Endodermal cell (in vitro differentiated cells): ENCODE results near the gene DLGAP1. TPM values are rescaled to one million over a fixed set of nuclear protein-coding genes. Genes with fewer than 3 reads are reported as not detected.
"Not testable (repeated sequence)": the region's sequence is repeated elsewhere in the genome, so short reads cannot be mapped to it uniquely, and the experiment has no call there.

Source experiments
- DNase-seq: peaks from one replicate; pipeline ENCODE4 v3.0.0-alpha.2; 2017
- H3K27ac ChIP-seq: 2 replicates; pipeline ENCODE4 v1.5.1; 2013; ENCODE audit warnings: mild to moderate bottlenecking, low read depth, low read length, moderate library complexity
- H3K27me3 ChIP-seq: 2 replicates; pipeline ENCODE4 v1.6.1; 2013; ENCODE audit warnings: mild to moderate bottlenecking, low read length, moderate library complexity; ENCODE audit not compliant: insufficient read depth, control insufficient read depth, poor library complexity, severe bottlenecking
- H3K36me3 ChIP-seq: 2 replicates; pipeline ENCODE4 v1.7.0; 2013; ENCODE audit warnings: mild to moderate bottlenecking, low read length, moderate library complexity; ENCODE audit not compliant: control insufficient read depth, insufficient read depth
- H3K4me1 ChIP-seq: one replicate; pipeline ENCODE4 v1.7.0; 2013; ENCODE audit warnings: low read length; ENCODE audit not compliant: control insufficient read depth, insufficient read depth
- H3K4me3 ChIP-seq: 2 replicates; pipeline ENCODE4 v1.5.1; 2013; ENCODE audit warnings: mild to moderate bottlenecking, low read length, moderate library complexity
- H3K9ac ChIP-seq: 2 replicates; pipeline ENCODE4 v1.6.1; 2013; ENCODE audit warnings: mild to moderate bottlenecking, low read length, moderate library complexity; ENCODE audit not compliant: poor library complexity, severe bottlenecking; ENCODE audit errors: extremely low read depth
- H3K9me3 ChIP-seq: 2 replicates; pipeline ENCODE4 v1.6.1; 2013; ENCODE audit warnings: mild to moderate bottlenecking, low read length, moderate library complexity; ENCODE audit not compliant: control insufficient read depth
- H3K27ac Mint-ChIP-seq: 2 replicates; pipeline ENCODE4 v1.8.0; 2020; ENCODE audit warnings: mixed read lengths
- H3K27me3 Mint-ChIP-seq: 2 replicates; pipeline ENCODE4 v1.8.0; 2021; ENCODE audit warnings: mild to moderate bottlenecking, mixed read lengths; ENCODE audit not compliant: insufficient read depth
- H3K36me3 Mint-ChIP-seq: 2 replicates; pipeline ENCODE4 v1.8.0; 2020; ENCODE audit warnings: low read depth, mixed read lengths
- H3K4me1 Mint-ChIP-seq: 2 replicates; pipeline ENCODE4 v1.8.0; 2020; ENCODE audit warnings: mixed read lengths
- H3K4me3 Mint-ChIP-seq: 2 replicates; pipeline ENCODE4 v1.8.0; 2020; ENCODE audit warnings: mild to moderate bottlenecking, moderate library complexity, mixed read lengths
- H3K9me3 Mint-ChIP-seq: 2 replicates; pipeline ENCODE4 v1.8.0; 2020; ENCODE audit warnings: mild to moderate bottlenecking, mixed read lengths
- whole genome bisulfite sequencing, 2 experiments: methylation state at CpG; one replicate each; pipeline versions ENCODE4 v1.1.5 to v1.1.7; 2013; ENCODE audit warnings: missing lambda C conversion rate in 2 of 2, mixed read lengths in 1 of 2; ENCODE audit not compliant: insufficient coverage in 1 of 2, insufficient read length in 1 of 2; 5-methylcytosine and 5-hydroxymethylcytosine counted together
- total RNA-seq, 2 donors: library from RNA; stranded (reverse); fragmentation: NEBNext Ultra II Directional in 1 of 2; extraction: Animal tissue kit (Norgen Biotek cat#: 25700) in 1 of 2; gene quantifications; 2 replicates in 1 of 2; 3 replicates in 1 of 2; pipeline ENCODE4 v1.2.1, GENCODE V29; 2021
- TF ChIP-seq, protein P1 (sequence below): fragments of 200-600 bp; sonication (generic); conservative IDR thresholded peaks from 2 replicates; pipeline ENCODE4 v1.5.0; 2021; ENCODE audit warnings: antibody characterized with exemption, mild to moderate bottlenecking

The DLGAP1 gene
- total RNA-seq, 2 donors from 2014 or later: 11.5 to 21.5 TPM

DNA sequence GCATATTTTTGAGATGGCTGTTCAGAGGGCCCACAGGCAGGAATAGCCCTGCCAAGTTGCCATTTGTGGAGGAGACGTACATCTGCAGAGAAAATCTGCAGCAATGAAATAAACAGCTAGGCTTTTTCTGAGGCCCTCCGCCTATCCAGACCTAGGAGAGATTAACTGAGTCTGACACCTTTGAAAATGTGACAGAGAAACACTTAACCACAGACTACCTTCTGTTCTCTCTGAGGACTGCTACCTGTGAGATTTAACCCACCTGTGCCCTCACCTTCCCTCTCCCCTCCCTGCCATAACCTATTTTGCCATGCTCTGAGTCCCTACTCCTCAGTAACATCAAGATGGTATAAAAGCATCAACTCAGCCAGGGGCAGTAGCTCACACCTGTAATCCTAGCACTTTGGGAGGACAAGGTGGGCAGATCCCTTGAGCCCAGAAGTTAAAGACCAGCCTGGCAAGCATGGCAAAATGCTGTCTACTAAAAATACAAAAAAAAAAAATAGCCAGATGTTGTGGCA lies 844.9 kb downstream of the DLGAP1 start:
- no peak overlapping the region for H3K4me3 Mint-ChIP-seq
- H3K9me3 Mint-ChIP-seq: no peaks in the 10 kb centered on the region
- H3K9me3 ChIP-seq: no peaks in the 10 kb centered on the region
- peak overlapping the region; percentile 92 for H3K27ac Mint-ChIP-seq
- no peaks in the 10 kb centered on the region for H3K27me3 Mint-ChIP-seq
- no peak overlapping the region for H3K27ac ChIP-seq
- WGBS, 2 experiments: 69 to 95% methylated on average over 2 of the region's 2 CpGs
- H3K36me3 ChIP-seq: peaks cover 20% of the 10 kb centered on the region
- H3K9ac ChIP-seq: no peak overlapping the region
- H3K4me3 ChIP-seq: no peak overlapping the region
- peaks cover 29% of the 10 kb centered on the region for H3K4me1 Mint-ChIP-seq
- DNase-seq: peak; percentile 61
- TF ChIP-seq, protein P1, sequence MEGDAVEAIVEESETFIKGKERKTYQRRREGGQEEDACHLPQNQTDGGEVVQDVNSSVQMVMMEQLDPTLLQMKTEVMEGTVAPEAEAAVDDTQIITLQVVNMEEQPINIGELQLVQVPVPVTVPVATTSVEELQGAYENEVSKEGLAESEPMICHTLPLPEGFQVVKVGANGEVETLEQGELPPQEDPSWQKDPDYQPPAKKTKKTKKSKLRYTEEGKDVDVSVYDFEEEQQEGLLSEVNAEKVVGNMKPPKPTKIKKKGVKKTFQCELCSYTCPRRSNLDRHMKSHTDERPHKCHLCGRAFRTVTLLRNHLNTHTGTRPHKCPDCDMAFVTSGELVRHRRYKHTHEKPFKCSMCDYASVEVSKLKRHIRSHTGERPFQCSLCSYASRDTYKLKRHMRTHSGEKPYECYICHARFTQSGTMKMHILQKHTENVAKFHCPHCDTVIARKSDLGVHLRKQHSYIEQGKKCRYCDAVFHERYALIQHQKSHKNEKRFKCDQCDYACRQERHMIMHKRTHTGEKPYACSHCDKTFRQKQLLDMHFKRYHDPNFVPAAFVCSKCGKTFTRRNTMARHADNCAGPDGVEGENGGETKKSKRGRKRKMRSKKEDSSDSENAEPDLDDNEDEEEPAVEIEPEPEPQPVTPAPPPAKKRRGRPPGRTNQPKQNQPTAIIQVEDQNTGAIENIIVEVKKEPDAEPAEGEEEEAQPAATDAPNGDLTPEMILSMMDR: no peak
- peaks cover 31% of the 10 kb centered on the region for H3K36me3 Mint-ChIP-seq
- H3K4me1 ChIP-seq: peaks cover 10% of the 10 kb centered on the region
- H3K27me3 ChIP-seq: no peaks in the 10 kb centered on the region

DNA sequence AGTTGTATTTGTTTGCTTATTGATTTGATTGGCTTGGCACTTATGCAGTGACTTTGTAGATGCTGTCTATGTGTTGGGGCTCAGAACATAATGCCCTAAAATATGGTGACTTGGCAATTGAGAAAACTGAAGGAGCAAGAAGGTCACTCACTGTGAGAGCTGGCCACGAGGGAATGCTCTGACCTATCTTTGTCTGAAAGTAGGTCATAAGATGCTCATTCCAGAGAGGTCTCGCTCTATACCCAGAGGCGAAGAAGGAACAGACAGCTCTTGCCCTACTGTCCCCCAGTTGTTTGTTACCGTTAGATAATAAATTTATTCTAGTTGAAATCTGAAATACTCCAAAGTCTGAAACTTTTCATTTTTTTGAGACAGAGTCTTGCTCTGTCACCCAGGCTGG lies 846.6 kb downstream of the DLGAP1 start:
- Histone ChIP-seq H3K4me3 (no peak overlapping the region), H3K36me3 (peaks cover 20% of the 10 kb centered on the region), H3K4me1 (peaks cover 10% of the 10 kb centered on the region), H3K9ac (no peak overlapping the region), H3K9me3 (no peaks in the 10 kb centered on the region), H3K27ac (no peak overlapping the region), H3K27me3 (no peaks in the 10 kb centered on the region)
- Mint-ChIP-seq H3K27me3 (no peaks in the 10 kb centered on the region), H3K4me1 (peaks cover 27% of the 10 kb centered on the region), H3K9me3 (no peaks in the 10 kb centered on the region), H3K4me3 (peak overlapping the region; percentile 16), H3K27ac (peak overlapping the region; percentile 81), H3K36me3 (peaks cover 31% of the 10 kb centered on the region)
- TF ChIP-seq, protein P1: no peak
- WGBS, 2 experiments: 97 to 100% methylated on average over 4 of the region's 4 CpGs
- no peak for DNase-seq

DNA sequence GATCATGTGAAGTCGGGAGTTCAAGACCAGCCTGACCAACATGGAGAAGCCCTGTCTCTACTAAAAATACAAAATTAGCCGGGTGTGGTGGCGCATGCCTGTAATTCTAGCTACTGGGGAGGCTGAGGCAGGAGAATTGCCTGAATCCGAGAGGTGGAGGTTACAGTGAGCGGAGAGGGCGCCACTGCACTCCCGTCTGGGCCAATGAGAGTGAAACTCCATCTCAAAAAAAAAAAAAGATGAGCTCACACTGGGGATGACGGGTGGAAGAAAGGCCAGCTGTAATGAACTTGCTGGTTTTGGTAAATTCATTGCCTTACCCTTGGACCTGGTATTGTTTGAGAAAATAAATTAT lies 847.0 kb downstream of the DLGAP1 start:
- not testable (repeated sequence) for H3K9me3 Mint-ChIP-seq, H3K27me3 Mint-ChIP-seq, H3K9ac ChIP-seq, H3K9me3 ChIP-seq, H3K4me3 ChIP-seq, DNase-seq, H3K27ac Mint-ChIP-seq, H3K27ac ChIP-seq, H3K27me3 ChIP-seq
- peaks cover 20% of the 10 kb centered on the region for H3K36me3 ChIP-seq
- H3K4me1 Mint-ChIP-seq: peaks cover 27% of the 10 kb centered on the region
- H3K4me1 ChIP-seq: peaks cover 10% of the 10 kb centered on the region
- H3K36me3 Mint-ChIP-seq: peaks cover 31% of the 10 kb centered on the region
- 96 to 98% methylated on average over 5 to 7 of the region's 8 CpGs for WGBS, 2 experiments
- peak overlapping the region; percentile 16 for H3K4me3 Mint-ChIP-seq
